ENCODE data around the gene RPS6KB2.

Gene RPS6KB2

GRCh38 chr11:67449116-67449844 is 21.0 kb downstream of the RPS6KB2 start:
- peak; percentile 25 for DNase-seq
- Histone ChIP-seq H3K79me2 (ENCODE audit: low read length) (no peaks in the 10 kb centered on the region), H3K9me2 (replicated peaks; ENCODE audit: insufficient read depth, low read length) (no peaks in the 10 kb centered on the region), H2AFZ (ENCODE audit: low read length) (peak overlapping the region; percentile 55), H4K20me1 (ENCODE audit: insufficient read depth, low read length) (no peaks in the 10 kb centered on the region), H3K9me3 (replicated peaks; ENCODE audit: insufficient read depth, low read length) (no peaks in the 10 kb centered on the region), H3K27me3 (replicated peaks; ENCODE audit: insufficient read depth, low read length) (no peaks in the 10 kb centered on the region), H3K4me1 (ENCODE audit: low read length) (peaks cover 10% of the 10 kb centered on the region), H3K4me2 (ENCODE audit: low read depth, low read length) (peak overlapping the region; percentile 63; the same call in 1 of the 2 replicates), H3K9ac (ENCODE audit: low read length) (no peak overlapping the region; the same call in 1 of the 2 replicates), H3K36me3 (replicated peaks; ENCODE audit: insufficient read depth, low read length) (no peaks in the 10 kb centered on the region), H3K4me3 (ENCODE audit: low read length) (peak overlapping the region; percentile 1; the same call in 1 of the 2 replicates), H3F3A (ENCODE audit: insufficient read depth, low read length) (peaks cover 6% of the 10 kb centered on the region), H3K27ac (ENCODE audit: low read length) (peak overlapping the region; percentile 39; the same call in 1 of the 2 replicates)
- TF ChIP-seq EZH2phosphoT487 (IDR thresholded peaks at IDR 0.05; ENCODE audit: low read length) (no peak), EZH2 (optimal IDR thresholded peaks at IDR 0.05; ENCODE audit: low read depth, low read length) (no peak), CTCF (IDR thresholded peaks at IDR 0.05; ENCODE audit: low read length) (no peak)

- Histone ChIP-seq H3K9me2 (replicated peaks; ENCODE audit: insufficient read depth, low read length) (no peaks in the 10 kb centered on the region), H3K79me2 (ENCODE audit: low read length) (no peaks in the 10 kb centered on the region), H3K27ac (ENCODE audit: low read length) (no peak overlapping the region), H3K27me3 (replicated peaks; ENCODE audit: insufficient read depth, low read length) (no peaks in the 10 kb centered on the region), H3K4me1 (ENCODE audit: low read length) (peaks cover 7% of the 10 kb centered on the region), H3K9ac (ENCODE audit: low read length) (no peak overlapping the region), H4K20me1 (ENCODE audit: insufficient read depth, low read length) (no peaks in the 10 kb centered on the region), H2AFZ (ENCODE audit: low read length) (no peak overlapping the region), H3K4me3 (ENCODE audit: low read length) (no peak overlapping the region), H3K9me3 (replicated peaks; ENCODE audit: insufficient read depth, low read length) (no peaks in the 10 kb centered on the region), H3F3A (ENCODE audit: insufficient read depth, low read length) (peaks cover 6% of the 10 kb centered on the region), H3K36me3 (replicated peaks; ENCODE audit: insufficient read depth, low read length) (no peaks in the 10 kb centered on the region), H3K4me2 (ENCODE audit: low read depth, low read length) (no peak overlapping the region)
- DNase-seq: no peak
- TF ChIP-seq EZH2phosphoT487 (IDR thresholded peaks at IDR 0.05; ENCODE audit: low read length): no peak
- no peak for TF ChIP-seq CTCF (IDR thresholded peaks at IDR 0.05; ENCODE audit: low read length)
- TF ChIP-seq EZH2 (optimal IDR thresholded peaks at IDR 0.05; ENCODE audit: low read depth, low read length): no peak
These were observed 22.7 kb downstream of the RPS6KB2 start for GRCh38 chr11:67450796-67451657.

GRCh38 chr11:67451658-67451976 is 23.3 kb downstream of the RPS6KB2 start:
- Histone ChIP-seq H4K20me1 (ENCODE audit: insufficient read depth, low read length) (no peaks in the 10 kb centered on the region), H3K27ac (ENCODE audit: low read length) (no peak overlapping the region), H3K9ac (ENCODE audit: low read length) (no peak overlapping the region)

More at GRCh38 chr11:67451658-67451976, 23.3 kb downstream of the RPS6KB2 start:
- Histone ChIP-seq H3K27me3 (replicated peaks; ENCODE audit: insufficient read depth, low read length) (no peaks in the 10 kb centered on the region), H3K9me3 (replicated peaks; ENCODE audit: insufficient read depth, low read length) (no peaks in the 10 kb centered on the region), H3K4me2 (ENCODE audit: low read depth, low read length) (no peak overlapping the region), H3K9me2 (replicated peaks; ENCODE audit: insufficient read depth, low read length) (no peaks in the 10 kb centered on the region), H3K79me2 (ENCODE audit: low read length) (no peaks in the 10 kb centered on the region), H3K4me3 (ENCODE audit: low read length) (no peak overlapping the region), H3K4me1 (ENCODE audit: low read length) (peaks cover 7% of the 10 kb centered on the region), H3K36me3 (replicated peaks; ENCODE audit: insufficient read depth, low read length) (no peaks in the 10 kb centered on the region), H3F3A (ENCODE audit: insufficient read depth, low read length) (peaks cover 6% of the 10 kb centered on the region), H2AFZ (ENCODE audit: low read length) (no peak overlapping the region)
- DNase-seq: no peak
- TF ChIP-seq EZH2phosphoT487 (IDR thresholded peaks at IDR 0.05; ENCODE audit: low read length): no peak
- no peak for TF ChIP-seq EZH2 (optimal IDR thresholded peaks at IDR 0.05; ENCODE audit: low read depth, low read length)
- TF ChIP-seq CTCF (IDR thresholded peaks at IDR 0.05; ENCODE audit: low read length): no peak
